K562 (cell line): Measurements from ENCODE around the gene SULT2B1. TPM values are rescaled to one million over a fixed set of nuclear protein-coding genes. Genes with fewer than 3 reads are reported as not detected.

Experiments used
- ATAC-seq: fragments of 200-7000 bp; cut with Tn5 transposase; 3 replicates; pipeline ENCODE4 v1.9.1; 2020; ENCODE audit warnings: moderate library complexity
- BruUV-seq: library from RNA; stranded (reverse); fragments of 400-500 nt; replicated peaks from 2 replicates; lab custom pipeline; 2021; lab: Mats Ljungman, UMichigan
- CTCF ChIA-PET: fragments of 300-600 bp; formaldehyde crosslinking; extraction: SDS; loops from one replicate; lab custom pipeline; 2021; ENCODE audit warnings: low intra/inter-chr PET ratio; lab: Yijun Ruan, JAX
- POLR2A ChIA-PET: fragments of 300-600, 350-650 bp; sonication (Branson Sonifier 250); formaldehyde crosslinking; extraction: SDS; loops from one replicate; lab custom pipeline; 2021; ENCODE audit warnings: antibody characterized with exemption, inconsistent platforms; lab: Yijun Ruan, JAX
- DNase-seq, 4 experiments: peaks; one replicate each; pipeline versions ENCODE4 v3.0.0 to v3.0.0-alpha.2; 2011 to 2018; ENCODE audit warnings: low spot score in 3 of 4, mixed read lengths in 3 of 4; ENCODE audit errors: extremely low read depth in 1 of 4
- FAIRE-seq: peaks from 2 replicates; lab custom pipeline; 2011; peaks lifted over from hg19 to GRCh38; lab: Jason Lieb, UNC
- H2AFZ ChIP-seq: 2 replicates; pipeline ENCODE4 v1.6.0; 2011; ENCODE audit warnings: low read depth, low read length, control low read depth, inconsistent platforms
- H3K27ac ChIP-seq: fragments of 200-600 bp; 3 replicates; pipeline ENCODE4 v1.8.0; 2011; ENCODE audit warnings: low read depth, mild to moderate bottlenecking, control low read depth, inconsistent platforms, low read length, moderate library complexity, mixed read lengths; ENCODE audit errors: extremely low read depth
- H3K27me3 ChIP-seq, 2 experiments: fragments of 300-600 bp in 1 of 2; 2 replicates in 1 of 2; 3 replicates in 1 of 2; pipeline versions ENCODE4 v1.6.0 to v1.8.0; 2011; ENCODE audit warnings: inconsistent platforms in 2 of 2, low read length in 2 of 2, mild to moderate bottlenecking in 1 of 2, mixed read lengths in 1 of 2, moderate library complexity in 1 of 2; ENCODE audit not compliant: control insufficient read depth in 2 of 2, insufficient read depth in 2 of 2
- H3K36me3 ChIP-seq: fragments of 300-600 bp; 3 replicates; pipeline ENCODE4 v1.8.0; 2011; ENCODE audit warnings: mild to moderate bottlenecking, low read length, inconsistent platforms; ENCODE audit not compliant: control insufficient read depth, insufficient read depth
- H3K4me1 ChIP-seq, 2 experiments: fragments of 200-600 bp in 1 of 2; replicated peaks in 1 of 2; 2 replicates in 1 of 2; 3 replicates in 1 of 2; pipeline versions ENCODE4 v1.5.1 to v1.8.0; 2011; ENCODE audit warnings: inconsistent platforms in 2 of 2, low read length in 2 of 2, mild to moderate bottlenecking in 1 of 2, mixed read lengths in 1 of 2, moderate library complexity in 1 of 2; ENCODE audit not compliant: control insufficient read depth in 2 of 2, insufficient read depth in 2 of 2
- H3K4me2 ChIP-seq: 2 replicates; pipeline ENCODE4 v1.6.1; 2011; ENCODE audit warnings: low read length, control low read depth, inconsistent platforms, mixed read lengths; ENCODE audit not compliant: insufficient read depth
- H3K4me3 ChIP-seq: fragments of 200-600 bp; sonication (generic), shearing (Covaris generic); 2 replicates; pipeline ENCODE4 v1.5.1; 2016; ENCODE audit warnings: control low read depth, inconsistent platforms
- H3K79me2 ChIP-seq: fragments of 200-600 bp; 3 replicates; pipeline ENCODE4 v1.8.0; 2011; ENCODE audit warnings: low read length, inconsistent platforms; ENCODE audit not compliant: control insufficient read depth, insufficient read depth
- H3K9ac ChIP-seq, 2 experiments: 2 replicates each; pipeline versions ENCODE4 v1.6.0 to v1.6.1; 2011; ENCODE audit warnings: low read depth in 2 of 2, low read length in 2 of 2, control low read depth in 1 of 2, inconsistent platforms in 1 of 2, mild to moderate bottlenecking in 1 of 2, mixed read lengths in 1 of 2; ENCODE audit not compliant: insufficient read depth in 1 of 2
- H3K9me1 ChIP-seq: one replicate; pipeline ENCODE4 v1.6.0; 2011; ENCODE audit warnings: inconsistent platforms, mild to moderate bottlenecking, low read length, moderate library complexity; ENCODE audit not compliant: control insufficient read depth, insufficient read depth
- H3K9me3 ChIP-seq: replicated peaks from 2 replicates; pipeline ENCODE4 v1.5.1; 2011; ENCODE audit warnings: low read depth, low read length, inconsistent platforms; ENCODE audit not compliant: control insufficient read depth, insufficient read depth
- H4K20me1 ChIP-seq: replicated peaks from 2 replicates; pipeline ENCODE4 v1.6.1; 2011; ENCODE audit warnings: low read length, inconsistent platforms, mixed read lengths; ENCODE audit not compliant: control insufficient read depth, insufficient read depth
- ADNP ChIP-seq: fragments of 200-800 bp; sonication (Bioruptor generic); IDR thresholded peaks from 2 replicates; pipeline ENCODE4 v1.6.1; 2016; ENCODE audit warnings: missing genetic modification characterization, missing compliant biosample characterization
- CREB1 ChIP-seq, 2 experiments: sonication (generic) in 1 of 2; formaldehyde crosslinking in 1 of 2; IDR thresholded peaks; 2 replicates each; pipeline versions ENCODE4 v1.6.1 to v1.8.0; 2012 to 2022; ENCODE audit warnings: inconsistent platforms in 1 of 2, mild to moderate bottlenecking in 1 of 2, missing genetic modification reagents in 1 of 2, moderate library complexity in 1 of 2
- FOXK2 ChIP-seq, 2 experiments: fragments of 450-650 bp; IDR thresholded peaks in 1 of 2; conservative IDR thresholded peaks in 1 of 2; 2 replicates each; pipeline ENCODE4 v1.6.1; 2016; ENCODE audit warnings: low read depth in 2 of 2, mild to moderate bottlenecking in 1 of 2
- IFI16 ChIP-seq: fragments of 250-450 bp; sonication (Bioruptor Pico); IDR thresholded peaks from 2 replicates; pipeline ENCODE4 v2.1.2; 2022; ENCODE audit warnings: mild to moderate bottlenecking, inconsistent platforms
- KDM1A ChIP-seq, 2 experiments: fragments of 450-650 bp; IDR thresholded peaks; 2 replicates each; pipeline ENCODE4 v1.6.1; 2016; ENCODE audit warnings: mild to moderate bottlenecking in 2 of 2
- RBM25 ChIP-seq: fragments of 200-400 bp; formaldehyde crosslinking; IDR thresholded peaks from 2 replicates; pipeline ENCODE4 v1.6.1; 2018; ENCODE audit warnings: low read length, low read depth, moderate library complexity; ENCODE audit not compliant: severe bottlenecking
- SAFB ChIP-seq: fragments of 200-400 bp; formaldehyde crosslinking; IDR thresholded peaks from 2 replicates; pipeline ENCODE4 v1.6.1; 2017; ENCODE audit warnings: low read depth, low read length, borderline replicate concordance
- TBP ChIP-seq: optimal IDR thresholded peaks from 2 replicates; pipeline ENCODE3; 2011; ENCODE audit warnings: low read depth, low read length, improper control_type of control experiment
- TCF15 ChIP-seq: fragments of 250-450 bp; sonication (Bioruptor Pico); IDR thresholded peaks from 2 replicates; pipeline ENCODE4 v1.8.0; 2022; ENCODE audit warnings: moderate library complexity, mild to moderate bottlenecking, inconsistent platforms
- VEZF1 ChIP-seq: fragments of 200-800 bp; sonication (Bioruptor generic); IDR thresholded peaks from 2 replicates; pipeline ENCODE4 v1.6.1; 2017; ENCODE audit warnings: missing genetic modification characterization, missing compliant biosample characterization
- ZNF134 ChIP-seq: fragments of 250-450 bp; sonication (Bioruptor Pico); conservative IDR thresholded peaks from 2 replicates; pipeline ENCODE4 v1.4.0; 2020
- ZNF354B ChIP-seq: fragments of 250-450 bp; sonication (Bioruptor Pico); IDR thresholded peaks from 2 replicates; pipeline ENCODE4 v1.4.0; 2020
- ZNF668 ChIP-seq: fragments of 250-450 bp; sonication (Bioruptor Pico); IDR thresholded peaks from 2 replicates; pipeline ENCODE4 v1.8.0; 2022; ENCODE audit warnings: mild to moderate bottlenecking, inconsistent platforms
- WGBS: fragments of 100-300 bp; shearing (Covaris generic); methylation state at CpG from one replicate; pipeline ENCODE4 v1.1.6; 2016; ENCODE audit warnings: low coverage, mixed read lengths; ENCODE audit not compliant: insufficient coverage; ENCODE audit errors: missing lambda C conversion rate; 5-methylcytosine and 5-hydroxymethylcytosine counted together
- in situ Hi-C: fragments of 300-500 bp; cut with MboI; formaldehyde crosslinking; loops from 4 replicates; pipeline ENCODE4 v1.15.0; 2018; ENCODE audit warnings: inconsistent platforms, mixed read lengths
- intact Hi-C: fragments of 100-400 bp; cut with micrococcal nuclease; formaldehyde crosslinking; loops from 2 replicates; pipeline ENCODE4 v1.14.2; 2022
- polyA plus RNA-seq, 8 experiments: library from polyadenylated mRNA; depleted of rRNA in 4 of 8; stranded (reverse) in 5 of 8; unstranded in 3 of 8; fragments of >200 nt; fragmentation: Nextera tagmentation in 2 of 8; fragmentation: Illumina TruSeq in 1 of 8; extraction: Ambion mirVana in 2 of 8; extraction: Trizol in 1 of 8; gene quantifications; 2 replicates each; pipeline versions ENCODE4 v1.2.1 to v1.2.3, GENCODE V29; 2011 to 2014; ENCODE audit warnings: inconsistent platforms in 1 of 8, missing spikeins in 1 of 8
- total RNA-seq, 7 experiments: library from RNA; depleted of rRNA in 6 of 7; stranded (reverse); fragments of >200 nt in 6 of 7; fragmentation: Illumina TruSeq in 2 of 7; extraction: Trizol in 2 of 7; gene quantifications; 2 replicates each; pipeline versions ENCODE4 v1.2.1 to v1.2.3, GENCODE V29; 2011 to 2021; ENCODE audit warnings: low replicate concordance in 1 of 7

The SULT2B1 gene
- total and polyA plus RNA-seq, 9 of the 15 experiments (the other 6 are each of a cell fraction or from before 2014, with no cell fraction given): 0.09 to 0.62 (median 0.22) TPM; not detected in 2

DNA sequence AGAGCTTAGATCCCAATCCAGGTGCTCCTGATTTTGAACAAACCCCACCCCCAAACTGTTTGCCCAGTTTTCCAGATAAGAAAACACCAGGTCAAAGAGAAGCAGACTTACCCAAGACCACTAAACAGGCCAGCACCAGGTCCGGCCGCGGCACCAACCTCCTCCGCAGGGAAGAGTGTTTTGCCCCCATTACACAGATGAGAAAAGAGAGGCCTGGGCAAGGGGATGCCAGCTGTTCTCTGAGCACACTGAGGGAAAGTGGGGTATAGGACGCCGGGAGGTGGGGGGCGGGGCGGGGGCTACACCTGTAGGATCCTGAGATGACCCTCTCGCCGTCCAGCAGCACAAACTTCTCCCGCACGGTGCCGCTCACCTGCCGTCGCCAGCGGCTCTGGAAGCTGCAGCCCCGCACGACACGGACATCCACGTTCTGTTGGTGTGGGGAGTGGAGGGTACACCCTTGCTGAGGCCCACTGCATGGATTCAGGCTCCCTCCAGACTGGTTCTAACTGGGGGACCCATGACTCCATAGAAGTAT, 57.7 kb downstream of the SULT2B1 start:
- Histone ChIP-seq H3K9ac (0 out of 4 replicates have a peak overlapping the region, but pooled peaks of 1 of the 2 experiments have one; percentile 14), H3K27me3 (no peaks in the 10 kb centered on the region), H3K4me3 (no peak overlapping the region), H3K36me3 (no peaks in the 10 kb centered on the region), H3K4me2 (no peak overlapping the region), H3K9me1 (no peaks in the 10 kb centered on the region), H3K4me1 (peaks cover 0 to 44% of the 10 kb centered on the region in 2 experiments; a peak in 4 of 5 replicates), H4K20me1 (no peaks in the 10 kb centered on the region; the same call in 1 of the 2 replicates), H3K79me2 (no peaks in the 10 kb centered on the region), H3K27ac (no peak overlapping the region), H2AFZ (no peak overlapping the region), H3K9me3 (no peaks in the 10 kb centered on the region)
- in situ Hi-C loops (no loop called here), intact Hi-C loops (no loop called here)
- DNase-seq (no peak), FAIRE-seq (no peak), ATAC-seq (no peak)
- POLR2A ChIA-PET: interaction anchor here (0.6 to 6.1 kb wide), 5 partner anchors 8 to 881 kb away, joined by 3 to 85 read pairs (median 4); partner anchors contain the start of genes RPL18 and SPHK2
- no TSS peak for BruUV-seq
- TF ChIP-seq IFI16 (CRISPR knock-in tag) (no peak), ZNF668 (no peak), VEZF1 (CRISPR knock-in tag) (no peak), KDM1A (IDR thresholded peaks at IDR 0.05) (peak in 1 of 2 experiments; percentile 33; a peak in 2 of 4 replicates), ADNP (tag) (peak; percentile 72), TBP (no peak), SAFB (no peak), ZNF354B (CRISPR knock-in tag) (no peak), RBM25 (peak; percentile 69), ZNF134 (CRISPR knock-in tag) (no peak), CREB1 (IDR thresholded peaks at IDR 0.05) (no peak), CREB1 (CRISPR knock-in tag; IDR thresholded peaks at IDR 0.05) (no peak), FOXK2 (conservative IDR thresholded peaks at IDR 0.05 in 1 of 2, IDR thresholded peaks at IDR 0.05 in 1 of 2; ENCODE audit: low read depth in 2 of 2) (no peak), TCF15 (CRISPR knock-in tag) (no peak)
- WGBS: 75% methylated on average over 9 of the region's 20 CpGs
- CTCF ChIA-PET: no interaction called here
